GM19372 (cell line): ENCODE data around the gene TECR.

Experiments
- ATAC-seq: cut with Tn5 transposase; IDR thresholded peaks from one replicate; pipeline ENCODE4 v1.9.1; 2021; ENCODE audit warnings: mild to moderate bottlenecking, low read depth, moderate library complexity; ENCODE audit not compliant: unreplicated experiment

TECR gene

GRCh38 chr19:14507704-14508542 lies 21.5 kb upstream of the TECR start:
- ATAC-seq = no peak

DNA sequence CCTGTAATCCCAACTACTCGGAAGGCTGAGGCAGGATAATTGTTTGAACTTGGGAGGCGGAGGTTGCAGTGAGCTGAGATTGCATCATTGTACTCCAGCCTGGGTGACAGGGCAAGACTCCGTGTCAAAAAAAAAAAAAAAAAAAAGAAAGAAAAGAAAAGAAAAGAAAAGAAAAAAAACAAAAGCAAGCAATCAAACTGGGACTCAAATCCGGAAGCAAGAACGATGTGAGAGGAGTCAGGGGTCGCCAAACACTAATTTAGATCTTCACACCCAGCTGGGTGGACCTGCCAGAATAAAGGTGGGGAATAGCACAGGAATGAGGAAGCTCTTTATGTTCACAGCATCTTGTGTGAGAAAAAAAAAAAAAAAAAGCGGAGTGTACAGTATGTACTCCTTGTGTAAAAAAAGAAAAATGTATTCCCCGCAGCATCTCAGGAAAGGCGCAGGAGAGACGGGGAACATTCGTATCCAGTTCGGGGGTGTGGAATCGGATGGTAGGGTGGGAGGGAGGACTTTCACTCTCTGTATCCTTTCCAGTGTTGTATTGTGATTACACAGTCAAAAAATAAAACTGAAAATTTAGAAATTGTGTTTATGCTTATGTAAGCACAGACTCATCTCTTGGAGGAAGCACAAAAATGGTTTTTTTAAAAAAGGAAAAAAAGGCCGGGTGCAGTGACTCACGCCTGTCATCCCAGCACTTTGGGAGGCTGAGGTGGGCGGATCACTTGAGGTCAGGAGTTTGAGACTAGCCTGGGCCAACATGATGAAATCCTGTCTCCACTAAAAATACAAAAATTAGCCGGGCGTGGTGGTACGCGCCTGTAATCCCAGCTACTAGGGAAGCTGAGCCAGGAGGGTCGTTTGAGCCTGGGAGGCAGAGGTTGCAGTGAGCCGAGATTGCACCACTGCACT lies 18.8 kb upstream of the TECR start:
- ATAC-seq = no peak

DNA sequence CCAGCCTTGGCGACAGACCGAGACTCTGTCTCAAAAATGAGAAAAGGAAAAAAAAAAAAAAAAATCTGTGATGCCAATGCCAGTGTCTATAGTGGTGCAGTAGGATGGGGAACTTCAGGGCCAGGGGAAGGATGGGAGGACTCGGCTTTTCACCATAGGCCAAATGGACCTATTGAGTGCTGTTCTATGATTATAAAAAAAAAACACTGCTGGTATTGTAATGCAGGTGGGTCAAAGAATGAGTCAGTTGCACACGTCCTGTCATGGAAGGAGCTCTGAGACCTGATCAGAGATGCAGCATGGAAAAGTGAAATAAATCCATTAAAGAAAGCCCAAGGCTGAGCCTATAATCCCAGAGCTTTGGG lies 18.2 kb upstream of the TECR start:
- ATAC-seq = no peak

DNA sequence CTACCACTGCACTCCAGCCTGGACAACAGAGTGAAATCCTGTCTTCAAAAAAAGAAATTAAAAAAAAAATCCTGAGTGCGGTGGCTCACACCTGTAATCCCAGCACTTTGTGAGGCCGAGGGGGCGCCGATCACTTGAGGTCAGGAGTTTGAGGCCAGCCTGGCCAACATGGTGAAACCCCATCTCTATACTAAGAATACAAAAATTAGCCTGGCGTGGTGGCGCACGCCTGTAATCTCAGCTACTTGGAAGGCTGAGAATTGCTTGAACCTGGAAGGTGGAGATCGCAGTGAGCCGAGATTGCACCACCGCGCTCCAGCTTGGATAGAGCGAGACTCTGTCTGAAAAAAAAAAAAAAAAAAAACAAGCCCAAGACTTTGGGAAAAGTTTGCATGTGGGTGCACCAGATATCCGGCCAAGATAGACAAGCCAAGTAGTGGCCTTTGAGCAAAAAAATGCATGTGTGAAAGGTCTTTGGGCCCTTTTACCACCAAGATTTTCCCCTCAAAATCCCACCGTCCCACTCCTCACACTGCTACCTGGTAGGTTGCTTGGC lies 16.9 kb upstream of the TECR start:
- no peak for ATAC-seq

GRCh38 chr19:14514215-14514863 lies 15.1 kb upstream of the TECR start:
- no peak for ATAC-seq

DNA sequence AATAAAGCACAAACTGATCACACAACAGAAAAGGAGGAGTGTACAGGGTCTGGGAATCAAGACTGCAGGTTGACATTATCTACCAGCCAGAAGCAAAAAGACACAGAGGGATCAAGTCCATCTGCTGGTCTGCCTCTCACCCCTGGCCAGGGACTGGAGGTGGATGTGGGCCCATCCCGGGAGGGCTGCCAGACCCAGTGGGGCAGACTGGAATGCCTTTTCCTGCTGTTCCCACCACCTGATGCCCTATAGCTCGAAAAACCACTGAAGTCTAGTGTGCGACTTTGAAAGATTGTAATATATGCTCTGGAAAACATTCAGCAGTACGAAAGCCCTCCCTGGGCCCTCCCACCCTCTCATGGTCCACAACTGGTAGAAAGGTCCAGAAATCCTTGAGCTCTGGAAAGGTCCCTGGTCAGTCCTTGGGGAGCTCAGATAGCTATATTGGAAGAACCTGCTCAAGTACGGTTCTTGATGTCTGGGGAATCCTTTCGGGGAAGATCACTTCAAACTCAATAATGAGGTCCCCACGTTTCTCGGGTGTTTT lies 13.8 kb upstream of the TECR start:
- ATAC-seq = no peak

DNA sequence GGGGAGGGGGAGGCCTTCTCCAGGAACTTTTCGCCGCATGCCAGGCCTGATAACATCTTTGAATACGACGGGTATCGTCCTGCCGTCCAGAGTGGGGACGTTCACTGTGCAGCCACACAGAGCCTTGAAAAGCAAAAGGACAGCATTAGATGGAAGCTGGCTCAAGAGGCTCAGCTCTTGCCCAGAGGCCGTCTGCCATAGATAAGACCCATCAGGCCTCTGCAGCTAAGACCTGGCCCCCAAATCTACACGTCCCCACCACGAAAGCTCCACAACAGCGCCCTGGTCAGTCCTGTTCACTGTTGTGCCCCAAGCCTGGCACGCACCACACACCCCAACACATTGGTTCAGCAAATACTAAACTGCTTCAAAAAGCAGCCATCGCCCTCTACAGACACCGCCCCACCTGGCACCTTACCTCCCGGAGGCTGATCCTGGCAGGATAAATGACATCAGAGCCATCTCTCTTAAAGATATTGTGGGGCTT lies 13.3 kb upstream of the TECR start:
- ATAC-seq = no peak

DNA sequence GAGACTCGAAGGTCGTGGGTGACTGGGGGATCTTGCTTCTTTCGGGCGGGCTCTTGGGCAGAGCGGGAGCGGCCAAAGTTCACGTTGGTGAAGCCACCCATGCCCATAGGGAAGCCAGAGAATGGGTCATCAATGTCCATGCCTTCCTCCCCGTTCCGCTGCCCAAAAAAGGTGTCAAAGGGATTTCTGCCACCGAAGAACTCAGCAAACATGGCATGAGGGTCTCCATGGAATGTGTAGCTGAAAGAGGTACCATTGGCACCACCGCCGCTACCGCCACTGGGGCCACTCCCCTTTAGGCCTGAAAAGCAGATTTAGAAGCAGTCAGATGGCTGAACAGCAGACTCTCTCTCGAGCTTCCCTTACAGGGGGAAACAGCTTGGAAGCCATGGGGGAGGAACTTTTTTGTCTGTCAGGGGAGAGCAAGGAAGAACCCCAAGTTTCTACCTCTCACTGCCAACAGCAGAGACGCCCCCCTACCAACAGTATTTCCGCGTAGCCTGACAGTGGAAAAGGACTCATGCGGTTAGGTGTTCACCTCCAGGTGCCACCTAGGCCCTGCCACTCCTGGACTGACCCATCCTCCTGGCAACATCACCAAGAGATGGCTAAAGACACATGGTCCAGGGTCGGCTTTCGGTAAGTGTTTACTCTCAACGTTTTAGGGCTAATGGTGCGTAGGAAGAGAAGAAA lies 12.5 kb upstream of the TECR start:
- ATAC-seq = no peak

- ATAC-seq = no peak
Observed at GRCh38 chr19:14517446-14517839, 12.0 kb upstream of the TECR start.

DNA sequence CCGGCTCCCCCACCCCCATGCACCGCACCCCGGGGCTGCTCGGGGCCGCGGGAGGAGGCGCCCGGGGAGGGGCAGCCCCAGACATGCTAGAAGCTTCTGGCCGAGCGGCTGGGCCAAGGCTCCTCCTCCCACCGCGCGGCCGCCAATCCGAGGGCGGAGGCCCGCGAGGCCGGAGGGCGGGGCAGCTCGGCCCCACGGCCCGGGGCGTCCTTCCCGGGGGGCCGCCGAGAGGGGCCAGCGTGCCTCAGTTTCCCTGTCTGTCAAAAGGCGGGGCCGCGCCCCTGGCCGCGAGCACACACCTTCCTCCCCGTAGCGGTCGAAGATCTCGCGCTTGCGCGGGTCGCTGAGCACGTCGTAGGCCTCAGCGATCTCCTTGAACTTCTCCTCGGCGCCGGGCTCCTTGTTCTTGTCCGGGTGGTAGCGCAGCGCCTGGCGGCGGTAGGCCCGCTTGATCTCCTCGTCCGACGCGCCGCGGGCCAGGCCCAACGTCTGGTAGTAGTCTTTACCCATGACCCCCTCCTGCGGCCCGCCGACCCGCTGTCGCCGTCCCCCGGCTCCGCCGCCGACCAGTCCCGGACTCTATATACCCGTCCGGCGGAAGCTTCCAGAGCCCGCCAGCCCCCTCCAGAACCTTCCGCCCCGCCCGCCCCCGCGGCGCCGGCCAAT lies 11.4 kb upstream of the TECR start, which contains the start of gene DNAJB1:
Gene DNAJB1 (minus strand): TSS at position 558 of the 666 bp plus-strand sequence. CDS start 48 bp downstream, at position 510.
- peak; percentile 62 for ATAC-seq

DNA sequence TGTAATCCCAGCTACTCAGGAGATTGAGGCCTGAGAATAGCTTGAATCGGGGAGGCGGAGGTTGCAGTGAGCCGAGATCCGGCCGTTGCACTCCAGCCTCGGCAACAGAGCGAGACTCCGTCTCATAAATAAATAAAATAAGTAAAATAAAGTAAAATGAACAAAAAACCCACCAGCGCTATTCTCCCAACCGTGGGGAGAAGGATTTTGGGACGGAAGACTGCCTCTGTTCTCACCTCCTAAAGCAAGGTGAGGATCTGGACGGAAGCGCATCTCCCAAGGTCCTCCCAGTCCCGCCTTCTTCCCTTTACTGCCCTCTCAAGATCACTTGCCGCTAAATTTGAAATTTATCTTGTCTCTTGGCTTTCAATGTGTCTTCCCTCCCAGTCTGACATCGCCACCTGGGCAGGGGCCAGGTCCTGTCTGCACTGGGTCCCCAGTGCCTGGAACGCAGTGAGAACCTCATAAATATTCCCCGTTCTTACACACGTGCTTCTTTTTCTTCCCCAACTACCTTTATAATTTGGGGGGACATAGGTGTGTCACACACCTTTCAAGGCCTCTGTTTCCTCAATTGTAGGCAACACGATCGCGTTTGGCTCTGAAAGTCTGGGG lies 10.0 kb upstream of the TECR start:
- ATAC-seq = no peak

GRCh38 chr19:14519860-14520407 lies 9.5 kb upstream of the TECR start:
- no peak for ATAC-seq

- ATAC-seq = no peak
Observed at GRCh38 chr19:14520543-14520942, 8.9 kb upstream of the TECR start.

DNA sequence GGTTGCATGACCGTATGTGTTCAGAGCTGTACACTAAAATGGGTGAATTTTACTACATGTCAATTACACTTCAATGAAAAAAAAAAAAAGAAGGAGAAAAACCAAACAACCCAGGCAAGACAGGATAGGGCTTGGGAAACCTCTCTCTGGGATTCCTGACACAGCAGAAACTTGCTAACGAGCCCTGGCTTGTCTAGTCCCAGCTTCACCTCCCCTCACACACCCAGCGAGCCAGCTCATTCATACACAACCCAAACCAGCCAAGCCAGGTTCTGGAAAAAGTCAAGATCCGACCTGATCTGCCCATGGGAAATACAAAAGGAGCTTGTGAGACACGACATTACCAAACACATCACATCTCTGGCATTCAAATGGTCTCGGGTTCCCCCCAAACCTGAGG lies 3.7 kb upstream of the TECR start:
- ATAC-seq = no peak

- ATAC-seq = no peak
Observed at GRCh38 chr19:14526423-14526822, 3.0 kb upstream of the TECR start.

- ATAC-seq = no peak
Observed at GRCh38 chr19:14528419-14529253, 758 bp upstream of the TECR start.

DNA sequence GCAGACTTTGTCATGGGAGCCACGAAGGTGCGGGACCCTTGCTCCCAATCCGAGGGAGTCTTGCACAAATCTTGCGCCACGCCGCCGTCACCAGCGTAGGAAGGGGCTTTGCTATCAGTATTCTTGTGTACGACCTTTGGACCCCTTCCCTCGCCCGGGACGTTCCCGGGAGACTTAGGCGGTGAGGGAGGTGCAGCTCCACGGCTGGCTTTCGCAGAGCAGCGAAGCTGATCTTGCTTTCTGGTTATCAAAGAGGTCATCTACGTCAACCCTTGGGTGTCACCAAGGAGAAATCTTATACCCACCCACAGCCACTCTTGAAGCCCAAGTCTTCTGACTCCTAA lies 583 bp downstream of the TECR start:
- no peak for ATAC-seq

DNA sequence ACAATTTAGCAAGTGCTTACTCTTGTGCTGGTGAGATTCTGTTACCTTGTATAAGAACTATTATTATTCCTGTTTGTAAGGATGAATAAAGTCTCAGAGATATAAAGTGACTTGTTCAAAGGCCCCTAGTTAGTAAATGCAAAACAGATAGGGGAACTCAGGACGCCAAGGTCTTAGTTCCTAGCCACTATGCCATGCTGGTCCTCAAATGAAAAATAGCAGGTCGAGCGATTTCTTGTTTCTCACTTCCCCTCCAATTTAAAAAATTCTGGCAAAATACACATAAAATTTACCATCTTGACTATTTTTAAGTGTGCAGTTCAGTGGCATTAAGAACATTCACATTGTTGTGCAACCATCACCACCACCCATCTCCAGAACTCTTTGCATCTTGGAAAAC lies 1.1 kb downstream of the TECR start:
- ATAC-seq = no peak
